ENCODE measurements around the gene CTDSPL. TPM values are rescaled to one million over a fixed set of nuclear protein-coding genes. Genes with fewer than 3 reads are reported as not detected.
A peak's percentile ranks its signal among the peaks of the same experiment; 100 is the strongest.

Gene CTDSPL
- total RNA-seq, 1 experiment from 2014 or later, result 124 TPM

- Histone ChIP-seq H3K4me2 (peak overlapping the region; percentile 62), H3K9me3 (ENCODE audit: insufficient read depth, low read depth) (no peaks in the 10 kb centered on the region; the same call in 1 of the 2 replicates), H3K27me3 (ENCODE audit: insufficient read depth, low read depth) (no peaks in the 10 kb centered on the region), H3K4me3 (no peak overlapping the region), H3K9me2 (ENCODE audit: insufficient read depth) (no peaks in the 10 kb centered on the region), H3K36me3 (ENCODE audit: low read depth) (0 out of 2 replicates have a peak, but pooled peaks cover 5% of the 10 kb centered on the region), H3K27ac (peak overlapping the region; percentile 84), H3F3A (ENCODE audit: insufficient read depth, low read depth) (peaks cover 22% of the 10 kb centered on the region), H2AFZ (no peak overlapping the region), H4K20me1 (ENCODE audit: insufficient read depth) (no peaks in the 10 kb centered on the region), H3K4me1 (replicated peaks; ENCODE audit: insufficient read depth) (peaks cover 46% of the 10 kb centered on the region), H3K79me2 (ENCODE audit: low read depth) (peaks cover 86% of the 10 kb centered on the region)
- BruUV-seq (replicated peaks), result no TSS peak
- POLR2A ChIA-PET (ENCODE audit: unreplicated experiment), result interaction anchor here (0.7 kb wide), 1 partner anchor 49 kb away, joined by 3 read pairs; no protein-coding TSS in a partner anchor
- CTCF ChIA-PET, result no interaction called here
- DNase-seq, result no peak
- intact Hi-C loops (cut with micrococcal nuclease; ENCODE audit: unreplicated experiment), result no loop called here
- no peak for TF ChIP-seq EZH2 (IDR thresholded peaks at IDR 0.05; ENCODE audit: low read depth)
- TF ChIP-seq, protein P1, sequence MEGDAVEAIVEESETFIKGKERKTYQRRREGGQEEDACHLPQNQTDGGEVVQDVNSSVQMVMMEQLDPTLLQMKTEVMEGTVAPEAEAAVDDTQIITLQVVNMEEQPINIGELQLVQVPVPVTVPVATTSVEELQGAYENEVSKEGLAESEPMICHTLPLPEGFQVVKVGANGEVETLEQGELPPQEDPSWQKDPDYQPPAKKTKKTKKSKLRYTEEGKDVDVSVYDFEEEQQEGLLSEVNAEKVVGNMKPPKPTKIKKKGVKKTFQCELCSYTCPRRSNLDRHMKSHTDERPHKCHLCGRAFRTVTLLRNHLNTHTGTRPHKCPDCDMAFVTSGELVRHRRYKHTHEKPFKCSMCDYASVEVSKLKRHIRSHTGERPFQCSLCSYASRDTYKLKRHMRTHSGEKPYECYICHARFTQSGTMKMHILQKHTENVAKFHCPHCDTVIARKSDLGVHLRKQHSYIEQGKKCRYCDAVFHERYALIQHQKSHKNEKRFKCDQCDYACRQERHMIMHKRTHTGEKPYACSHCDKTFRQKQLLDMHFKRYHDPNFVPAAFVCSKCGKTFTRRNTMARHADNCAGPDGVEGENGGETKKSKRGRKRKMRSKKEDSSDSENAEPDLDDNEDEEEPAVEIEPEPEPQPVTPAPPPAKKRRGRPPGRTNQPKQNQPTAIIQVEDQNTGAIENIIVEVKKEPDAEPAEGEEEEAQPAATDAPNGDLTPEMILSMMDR (conservative IDR thresholded peaks at IDR 0.05), result no peak
These were observed 73.6 kb downstream of the CTDSPL start for GRCh38 chr3:37935290-37935668.

GRCh38 chr3:37935756-37936666 lies 74.3 kb downstream of the CTDSPL start:
- H3K4me2 ChIP-seq, result peak overlapping the region; percentile 62
- peak; percentile 81 to 94 for DNase-seq
- TSS peak; percentile 80 for BruUV-seq (replicated peaks)
- peak overlapping the region; percentile 84 for H3K27ac ChIP-seq
- H3K9me2 ChIP-seq (ENCODE audit: insufficient read depth), result no peaks in the 10 kb centered on the region
- H3K36me3 ChIP-seq (ENCODE audit: low read depth), result 0 out of 2 replicates have a peak, but pooled peaks cover 5% of the 10 kb centered on the region
- H3K79me2 ChIP-seq (ENCODE audit: low read depth), result peaks cover 87% of the 10 kb centered on the region
- no peaks in the 10 kb centered on the region for H4K20me1 ChIP-seq (ENCODE audit: insufficient read depth)
- ChIA-PET POLR2A (ENCODE audit: unreplicated experiment) (interaction anchor here (0.6 to 2.7 kb wide), 5 partner anchors 9 to 419 kb away, joined by 3 to 25 read pairs (median 7); no protein-coding TSS in a partner anchor), CTCF (interaction anchor here (0.6 to 1.0 kb wide), 2 partner anchors 38 to 55 kb away, joined by 3 to 6 read pairs; partner anchors contain the start of gene VILL)
- H3F3A ChIP-seq (ENCODE audit: insufficient read depth, low read depth), result peaks cover 22% of the 10 kb centered on the region
- intact Hi-C loops (cut with micrococcal nuclease; ENCODE audit: unreplicated experiment), result loop anchor here (1.0 to 2.0 kb wide), 4 partner anchors 10 to 231 kb away; partner anchors contain the start of gene VILL
- H3K9me3 ChIP-seq (ENCODE audit: insufficient read depth, low read depth), result no peaks in the 10 kb centered on the region; the same call in 1 of the 2 replicates
- H3K4me1 ChIP-seq (replicated peaks; ENCODE audit: insufficient read depth), result peaks cover 46% of the 10 kb centered on the region
- no peak for TF ChIP-seq EZH2 (IDR thresholded peaks at IDR 0.05; ENCODE audit: low read depth)
- TF ChIP-seq, protein P1 (conservative IDR thresholded peaks at IDR 0.05), result no peak
- no peak overlapping the region for H2AFZ ChIP-seq
- no peaks in the 10 kb centered on the region for H3K27me3 ChIP-seq (ENCODE audit: insufficient read depth, low read depth)
- no peak overlapping the region; the same call in 1 of the 2 replicates for H3K4me3 ChIP-seq

DNA sequence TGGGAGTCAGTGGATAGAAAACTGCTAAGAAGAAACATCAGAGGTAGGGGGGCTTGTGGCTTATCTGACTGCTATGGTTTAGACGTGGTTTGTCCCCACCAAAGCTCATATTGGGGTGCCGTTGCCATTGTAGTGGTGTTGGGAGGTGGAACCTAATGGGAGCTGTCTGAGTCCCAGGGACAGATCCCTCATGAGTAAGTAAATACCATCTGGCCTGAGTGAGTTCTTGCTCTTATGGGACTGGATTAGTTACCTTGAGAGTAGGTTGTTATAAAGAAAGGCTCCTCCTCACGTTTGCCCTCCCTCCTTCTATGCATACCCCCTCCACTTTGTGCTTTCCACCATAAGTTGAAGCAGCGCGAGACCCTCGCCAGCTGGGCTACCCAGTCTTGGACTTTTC lies 75.5 kb downstream of the CTDSPL start:
- H3K27ac ChIP-seq, result peak overlapping the region; percentile 84
- H3K4me2 ChIP-seq, result peak overlapping the region; percentile 62

More for the DNA sequence above, 75.5 kb downstream of the CTDSPL start:
- TF ChIP-seq, protein P1 (conservative IDR thresholded peaks at IDR 0.05), result no peak
- no peak for TF ChIP-seq EZH2 (IDR thresholded peaks at IDR 0.05; ENCODE audit: low read depth)
- no peaks in the 10 kb centered on the region for H3K9me2 ChIP-seq (ENCODE audit: insufficient read depth)
- no peaks in the 10 kb centered on the region for H4K20me1 ChIP-seq (ENCODE audit: insufficient read depth)
- DNase-seq, result no peak
- H3K9me3 ChIP-seq (ENCODE audit: insufficient read depth, low read depth), result no peaks in the 10 kb centered on the region; the same call in 1 of the 2 replicates
- no TSS peak for BruUV-seq (replicated peaks)
- peaks cover 48% of the 10 kb centered on the region for H3K4me1 ChIP-seq (replicated peaks; ENCODE audit: insufficient read depth)
- no peak overlapping the region for H3K4me3 ChIP-seq
- no peak overlapping the region for H2AFZ ChIP-seq
- peaks cover 87% of the 10 kb centered on the region for H3K79me2 ChIP-seq (ENCODE audit: low read depth)
- no peaks in the 10 kb centered on the region for H3K27me3 ChIP-seq (ENCODE audit: insufficient read depth, low read depth)
- H3K36me3 ChIP-seq (ENCODE audit: low read depth), result 0 out of 2 replicates have a peak, but pooled peaks cover 5% of the 10 kb centered on the region
- ChIA-PET CTCF (interaction anchor here (0.6 kb wide), 1 partner anchor 54 kb away, joined by 6 read pairs; the partner anchor contains the start of gene VILL), POLR2A (ENCODE audit: unreplicated experiment) (interaction anchor here (0.6 to 2.7 kb wide), 4 partner anchors 8 to 418 kb away, joined by 3 to 25 read pairs (median 10); no protein-coding TSS in a partner anchor)
- intact Hi-C loops (cut with micrococcal nuclease; ENCODE audit: unreplicated experiment), result loop anchor here (2.0 kb wide), 3 partner anchors 54 to 230 kb away; partner anchors contain the start of gene VILL
- peaks cover 24% of the 10 kb centered on the region for H3F3A ChIP-seq (ENCODE audit: insufficient read depth, low read depth)

Measured in PC-9 (cell line).